Colonic mucosa (tissue), 4 donors: ENCODE results near the gene NRG3. TPM values are rescaled to one million over a fixed set of nuclear protein-coding genes. Genes with fewer than 3 reads are reported as not detected.

Source experiments
- DNase-seq: peaks from one replicate; pipeline ENCODE4 v3.0.0-alpha.2; 2020
- H3K27ac ChIP-seq: fragments of 200-600 bp; one replicate; pipeline ENCODE4 v1.8.0; 2021
- H3K27me3 ChIP-seq: fragments of 200-600 bp; one replicate; pipeline ENCODE4 v1.8.0; 2021
- H3K36me3 ChIP-seq: fragments of 200-600 bp; one replicate; pipeline ENCODE4 v1.8.0; 2021
- H3K4me1 ChIP-seq: fragments of 200-600 bp; one replicate; pipeline ENCODE4 v1.8.0; 2021; ENCODE audit warnings: mild to moderate bottlenecking
- H3K4me3 ChIP-seq: fragments of 200-600 bp; one replicate; pipeline ENCODE4 v1.8.0; 2021
- H3K9ac ChIP-seq, 2 donors: one replicate each; pipeline ENCODE4 v1.7.0; 2013; ENCODE audit warnings: control low read depth in 2 of 2, low read depth in 2 of 2, low read length in 2 of 2
- H3K9me3 ChIP-seq: fragments of 200-600 bp; one replicate; pipeline ENCODE4 v1.8.0; 2021
- intact Hi-C: fragments of 100-400 bp; cut with DNase I; formaldehyde crosslinking; loops from one replicate; pipeline ENCODE4 v1.14.1; 2022
- total RNA-seq, 2 donors: library from RNA; stranded (reverse); fragmentation: NEBNext Ultra II Directional in 1 of 2; extraction: Animal tissue kit (Norgen Biotek cat#: 25700) in 1 of 2; gene quantifications; one replicate each; pipeline ENCODE4 v1.2.1, GENCODE V29; 2021
- TF ChIP-seq, protein P1 (sequence below): fragments of 200-600 bp; IDR thresholded peaks from one replicate; pipeline ENCODE4 v1.8.0; 2022; ENCODE audit warnings: antibody characterized with exemption, mild to moderate bottlenecking
- donor health status: healthy.
- donor health status: DM: no; HTN: no; CAD: no.
- donor health status: DM: no; HTN: no; CAD: no.

NRG3 gene
- total RNA-seq, 2 donors from 2014 or later: 0.24 TPM; not detected in 1

GRCh38 chr10:82149674-82150073, 274.7 kb downstream of the NRG3 start:
- no peak overlapping the region for H3K4me3 ChIP-seq
- H3K36me3 ChIP-seq: no peaks in the 10 kb centered on the region
- H3K4me1 ChIP-seq: no peaks in the 10 kb centered on the region
- intact Hi-C loops: no loop called here
- no peaks in the 10 kb centered on the region for H3K27me3 ChIP-seq
- no peak overlapping the region for H3K9ac ChIP-seq
- TF ChIP-seq, protein P1, sequence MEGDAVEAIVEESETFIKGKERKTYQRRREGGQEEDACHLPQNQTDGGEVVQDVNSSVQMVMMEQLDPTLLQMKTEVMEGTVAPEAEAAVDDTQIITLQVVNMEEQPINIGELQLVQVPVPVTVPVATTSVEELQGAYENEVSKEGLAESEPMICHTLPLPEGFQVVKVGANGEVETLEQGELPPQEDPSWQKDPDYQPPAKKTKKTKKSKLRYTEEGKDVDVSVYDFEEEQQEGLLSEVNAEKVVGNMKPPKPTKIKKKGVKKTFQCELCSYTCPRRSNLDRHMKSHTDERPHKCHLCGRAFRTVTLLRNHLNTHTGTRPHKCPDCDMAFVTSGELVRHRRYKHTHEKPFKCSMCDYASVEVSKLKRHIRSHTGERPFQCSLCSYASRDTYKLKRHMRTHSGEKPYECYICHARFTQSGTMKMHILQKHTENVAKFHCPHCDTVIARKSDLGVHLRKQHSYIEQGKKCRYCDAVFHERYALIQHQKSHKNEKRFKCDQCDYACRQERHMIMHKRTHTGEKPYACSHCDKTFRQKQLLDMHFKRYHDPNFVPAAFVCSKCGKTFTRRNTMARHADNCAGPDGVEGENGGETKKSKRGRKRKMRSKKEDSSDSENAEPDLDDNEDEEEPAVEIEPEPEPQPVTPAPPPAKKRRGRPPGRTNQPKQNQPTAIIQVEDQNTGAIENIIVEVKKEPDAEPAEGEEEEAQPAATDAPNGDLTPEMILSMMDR: no peak
- no peak for DNase-seq
- H3K9me3 ChIP-seq: no peaks in the 10 kb centered on the region
- H3K27ac ChIP-seq: no peak overlapping the region

DNA sequence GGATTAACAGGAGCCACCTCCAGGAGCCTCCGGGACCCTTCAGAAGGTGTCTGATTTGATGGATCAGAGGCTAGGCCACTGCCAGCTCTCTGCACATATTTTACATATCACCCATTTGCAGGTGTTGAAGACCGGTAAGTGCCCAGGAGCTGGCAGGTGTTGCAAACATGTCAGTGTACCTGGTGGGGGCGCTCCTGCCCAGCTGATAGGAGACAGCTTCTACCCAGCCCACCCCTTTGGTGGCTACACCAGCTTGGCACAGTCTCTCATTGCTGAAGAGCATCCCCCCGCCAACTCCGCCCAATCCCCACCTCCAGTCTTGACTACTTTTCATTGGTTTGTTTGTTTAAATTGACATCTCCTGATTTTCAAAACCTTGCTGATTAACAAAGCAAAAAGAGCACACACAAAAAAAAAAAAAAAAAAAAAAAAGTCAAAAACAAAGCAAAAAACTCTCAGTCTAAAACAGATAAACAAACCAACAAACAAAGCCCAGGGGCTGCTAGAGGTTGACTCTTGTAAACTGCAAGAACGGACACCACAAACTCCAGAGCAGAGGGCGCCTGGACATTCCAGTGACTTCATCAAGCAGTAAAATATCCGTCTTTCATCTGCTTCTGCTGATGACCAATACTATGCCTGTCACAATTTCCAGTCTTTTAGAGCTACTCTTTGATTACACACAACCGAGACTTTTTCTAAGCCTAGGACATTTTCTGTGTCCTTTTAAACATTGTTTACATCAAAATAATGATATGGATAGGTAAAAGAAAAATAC, 275.3 kb downstream of the NRG3 start:
- no peaks in the 10 kb centered on the region for H3K36me3 ChIP-seq
- H3K9ac ChIP-seq: no peak overlapping the region
- H3K4me3 ChIP-seq: no peak overlapping the region
- intact Hi-C loops: no loop called here
- DNase-seq: no peak
- no peaks in the 10 kb centered on the region for H3K4me1 ChIP-seq
- H3K9me3 ChIP-seq: no peaks in the 10 kb centered on the region
- TF ChIP-seq, protein P1: no peak
- H3K27ac ChIP-seq: no peak overlapping the region
- no peaks in the 10 kb centered on the region for H3K27me3 ChIP-seq

DNA sequence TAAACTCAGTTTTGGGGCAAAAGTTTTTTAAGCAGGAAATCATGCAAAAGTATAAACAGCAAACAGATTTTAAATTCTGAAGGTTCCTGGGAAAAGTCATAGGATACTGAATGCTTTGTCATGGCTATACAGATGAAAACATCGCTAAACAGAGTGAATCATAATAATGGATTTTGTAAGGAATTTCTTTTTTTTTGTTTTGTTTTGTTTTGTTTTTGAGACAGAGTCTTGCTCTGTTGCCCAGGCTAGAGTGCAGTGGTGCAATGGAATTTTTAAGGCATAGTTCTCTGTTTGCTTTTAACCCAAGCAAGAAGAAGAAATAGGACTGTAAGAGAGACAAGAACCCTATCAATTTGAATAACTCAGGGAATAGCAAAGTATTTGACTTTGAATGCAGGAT, 285.3 kb downstream of the NRG3 start:
- no peak overlapping the region for H3K9ac ChIP-seq
- H3K27ac ChIP-seq: no peak overlapping the region
- H3K9me3 ChIP-seq: no peaks in the 10 kb centered on the region
- no peak for DNase-seq
- no peak overlapping the region for H3K4me3 ChIP-seq
- no peaks in the 10 kb centered on the region for H3K4me1 ChIP-seq
- intact Hi-C loops: no loop called here
- no peaks in the 10 kb centered on the region for H3K27me3 ChIP-seq
- H3K36me3 ChIP-seq: no peaks in the 10 kb centered on the region
- TF ChIP-seq, protein P1: no peak

DNA sequence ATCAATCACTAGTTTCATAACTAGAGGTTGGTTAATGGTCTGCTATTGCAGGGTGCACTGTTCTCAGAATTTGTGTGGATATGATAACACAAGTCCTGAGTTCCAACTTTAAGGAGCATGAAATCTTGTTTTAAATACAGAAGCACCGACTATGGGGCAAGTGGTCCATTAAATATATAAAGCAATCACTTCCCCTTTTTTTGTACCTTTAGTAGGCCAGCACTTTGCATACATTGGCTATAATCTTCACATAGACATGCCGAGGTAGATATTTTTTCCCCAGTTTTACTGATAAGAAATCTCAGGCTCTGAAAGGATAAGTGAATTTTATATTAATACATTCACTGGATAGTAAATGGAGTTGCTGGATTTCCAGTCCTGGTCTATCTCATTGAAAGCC, 286.3 kb downstream of the NRG3 start:
- H3K27me3 ChIP-seq: no peaks in the 10 kb centered on the region
- H3K9me3 ChIP-seq: no peaks in the 10 kb centered on the region
- TF ChIP-seq, protein P1: no peak
- H3K4me3 ChIP-seq: no peak overlapping the region
- intact Hi-C loops: no loop called here
- H3K9ac ChIP-seq: no peak overlapping the region
- H3K27ac ChIP-seq: no peak overlapping the region
- no peaks in the 10 kb centered on the region for H3K4me1 ChIP-seq
- no peak for DNase-seq
- no peaks in the 10 kb centered on the region for H3K36me3 ChIP-seq

DNA sequence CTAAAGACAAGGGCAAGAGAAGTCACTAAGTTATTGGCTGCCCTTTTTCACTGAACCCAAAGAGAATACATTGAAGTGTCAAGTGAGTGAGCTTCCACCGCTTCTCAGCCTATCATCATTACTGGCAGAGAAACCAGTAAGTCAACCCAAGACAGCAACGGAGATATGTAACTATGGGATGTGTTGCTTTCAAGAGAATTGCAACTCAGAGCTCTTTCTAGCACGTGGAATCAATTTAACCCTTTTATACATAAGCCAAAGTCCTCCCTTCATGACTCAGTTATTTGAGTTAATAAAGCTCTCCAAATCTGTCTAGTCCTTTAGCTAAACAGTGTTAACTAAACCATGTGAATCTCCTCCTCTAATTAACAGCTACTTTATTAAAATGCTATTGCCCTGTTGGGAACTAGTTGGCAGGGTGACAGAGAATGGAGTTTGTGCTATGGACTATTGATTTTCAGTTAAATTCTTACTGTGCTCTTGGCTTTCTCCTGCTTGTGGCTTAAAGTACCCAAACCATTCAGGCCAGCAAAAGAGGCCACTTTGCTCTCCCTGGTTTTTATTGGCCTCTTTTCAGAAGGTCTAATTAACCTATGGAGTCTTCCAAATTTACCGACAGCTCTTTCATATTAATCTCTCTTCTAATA, 287.7 kb downstream of the NRG3 start:
- no peak for DNase-seq
- Histone ChIP-seq H3K4me1 (no peaks in the 10 kb centered on the region), H3K27me3 (no peaks in the 10 kb centered on the region), H3K9me3 (no peaks in the 10 kb centered on the region), H3K36me3 (no peaks in the 10 kb centered on the region), H3K27ac (no peak overlapping the region), H3K4me3 (no peak overlapping the region), H3K9ac (no peak overlapping the region)
- TF ChIP-seq, protein P1: no peak
- intact Hi-C loops: no loop called here
